Measurements from ENCODE around the gene MEIOB.
"Not testable (repeated sequence)": the region's sequence is repeated elsewhere in the genome, so short reads cannot be mapped to it uniquely, and the experiment has no call there.

Gene MEIOB

DNA sequence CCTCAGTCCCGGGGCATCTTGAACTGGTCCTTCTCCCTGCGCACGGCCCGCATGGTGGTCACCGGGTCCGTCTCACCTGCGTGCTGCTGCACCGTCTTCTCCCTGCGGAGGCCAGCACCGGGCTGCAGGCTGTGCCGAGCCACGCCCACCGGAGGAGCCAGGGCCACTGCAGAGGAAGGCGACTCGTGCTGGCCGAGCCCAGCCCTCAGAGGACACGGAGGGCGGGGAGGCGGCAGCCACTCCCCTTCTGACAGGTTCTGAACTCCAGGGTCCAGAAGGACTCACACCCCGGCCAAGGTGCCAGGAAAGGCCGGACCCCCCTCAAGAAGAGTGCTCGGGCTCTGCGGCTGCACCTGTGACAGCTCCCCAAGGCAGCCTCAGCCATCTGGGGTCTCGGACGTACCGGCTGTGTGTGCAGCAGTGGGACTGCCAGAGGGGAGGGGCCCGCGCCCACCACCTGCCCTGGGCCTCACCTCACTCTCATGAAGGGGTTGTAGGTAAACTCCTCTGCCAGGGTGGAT, 62.6 kb downstream of the MEIOB start:
- DNase-seq: no peak

DNA sequence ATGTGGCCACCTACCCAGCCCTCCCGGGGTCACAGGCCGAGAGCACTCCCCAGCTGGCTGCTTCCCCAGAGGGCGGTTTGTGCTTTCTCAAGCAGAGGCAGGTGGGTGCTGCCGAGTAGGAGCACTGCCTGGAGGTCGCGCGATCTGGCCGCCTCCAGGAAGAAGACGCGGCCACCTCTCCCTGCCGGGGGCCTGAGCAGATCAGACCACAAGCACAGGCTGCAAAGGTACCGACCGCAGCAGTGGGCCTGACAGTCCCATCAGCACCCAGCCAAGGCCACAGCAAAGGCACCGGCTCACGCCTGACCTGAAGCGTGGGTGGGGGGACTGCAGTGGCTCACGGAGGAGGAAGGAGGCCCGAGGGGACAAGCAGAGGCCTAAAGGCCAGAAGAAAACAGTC, 63.3 kb downstream of the MEIOB start:
- DNase-seq: no peak

DNA sequence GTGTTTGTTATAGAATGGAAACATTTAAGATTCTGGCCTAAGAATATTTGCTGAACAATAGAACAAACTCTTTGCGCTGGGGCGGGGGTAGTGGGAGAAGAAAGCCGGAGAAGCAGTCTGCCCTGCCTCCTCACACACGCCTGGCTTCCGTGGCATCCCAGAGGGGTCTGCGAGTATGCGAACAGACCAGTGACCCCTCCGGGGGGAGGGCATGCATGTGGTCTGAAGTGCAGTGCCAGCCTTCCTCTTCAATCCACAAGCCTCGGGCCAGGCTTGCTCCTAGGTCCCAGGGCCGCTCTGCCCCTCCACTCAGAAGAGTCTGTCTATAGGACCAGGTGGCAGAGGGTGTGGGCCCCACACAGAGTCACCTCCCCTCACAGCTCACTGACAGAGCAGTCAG, 64.3 kb downstream of the MEIOB start:
- no peak for DNase-seq

DNA sequence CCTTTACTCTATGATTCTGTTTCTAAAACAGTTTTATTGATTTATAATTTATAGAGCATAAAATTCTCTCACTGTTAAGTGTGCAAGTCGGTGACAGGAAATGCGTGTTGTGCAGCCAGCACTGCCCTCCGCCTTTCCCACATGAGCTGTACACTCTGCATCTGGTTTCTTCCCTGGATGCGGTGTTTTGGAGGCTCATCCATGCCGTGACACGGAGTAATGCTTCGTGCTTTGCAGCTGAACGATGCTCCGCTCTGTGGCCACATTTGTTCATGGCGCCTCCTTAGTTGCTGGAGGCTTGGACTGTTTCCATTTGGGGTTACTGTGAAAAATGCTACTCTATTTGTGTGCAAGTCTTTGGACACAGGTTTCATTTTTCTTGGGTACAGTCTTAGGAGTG, 71.3 kb downstream of the MEIOB start:
- DNase-seq: no peak

DNA sequence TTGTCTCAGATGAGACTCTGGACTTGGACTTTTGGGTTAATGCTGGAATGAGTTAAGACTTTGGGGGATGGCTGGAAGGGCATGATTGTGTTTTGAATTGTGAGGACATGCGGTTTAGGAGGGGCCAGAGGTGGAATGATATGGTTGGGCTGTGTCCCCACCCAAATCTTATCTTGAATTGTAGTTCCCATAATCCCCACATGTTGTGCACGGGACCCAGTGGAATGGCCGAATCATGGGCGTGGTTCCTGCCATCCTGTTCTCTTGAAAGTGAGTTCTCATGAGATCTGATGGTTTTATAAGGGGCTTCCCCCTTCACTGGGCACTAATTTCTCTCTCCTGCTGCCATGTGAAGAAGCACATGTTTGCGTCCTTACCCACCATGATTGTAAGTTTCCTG, 72.7 kb downstream of the MEIOB start:
- not testable (repeated sequence) for DNase-seq

DNA sequence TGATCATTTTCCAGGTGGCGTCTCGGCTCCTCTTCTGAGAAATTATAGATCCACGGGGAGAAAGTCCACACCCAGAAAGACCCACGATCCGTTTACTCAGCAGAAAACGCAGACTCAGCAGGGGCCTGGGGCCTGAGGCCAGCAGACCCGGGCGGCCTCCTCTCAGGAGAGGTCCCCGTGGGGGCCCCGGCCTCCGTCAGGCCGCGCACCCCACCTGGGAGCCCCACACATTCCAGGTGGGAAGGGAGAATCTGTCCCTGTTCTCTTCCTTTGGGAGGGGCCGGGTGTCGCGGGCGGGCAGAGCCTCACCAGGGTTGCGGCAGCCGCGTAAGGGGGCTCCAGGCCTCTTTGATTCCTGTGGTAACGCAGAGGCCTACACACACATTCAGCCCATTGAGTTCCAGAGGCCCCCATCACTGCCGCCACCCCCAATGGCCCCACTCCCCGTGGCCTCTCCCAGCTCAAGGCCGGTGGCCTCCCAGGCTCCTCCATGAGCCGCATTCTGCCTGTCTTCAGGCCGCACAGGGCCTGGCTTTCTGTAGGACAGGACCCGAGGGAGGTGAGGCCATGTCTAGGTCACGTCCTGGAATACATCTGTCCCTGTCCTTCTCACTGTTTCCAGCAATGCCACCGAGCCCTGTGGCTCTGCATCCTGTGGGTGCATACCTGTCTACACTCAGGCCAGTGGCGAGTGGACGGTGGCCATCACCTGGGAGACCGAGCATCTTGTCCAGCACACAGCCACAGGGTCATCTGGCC, 76.9 kb downstream of the MEIOB start:
- no peak for DNase-seq

DNA sequence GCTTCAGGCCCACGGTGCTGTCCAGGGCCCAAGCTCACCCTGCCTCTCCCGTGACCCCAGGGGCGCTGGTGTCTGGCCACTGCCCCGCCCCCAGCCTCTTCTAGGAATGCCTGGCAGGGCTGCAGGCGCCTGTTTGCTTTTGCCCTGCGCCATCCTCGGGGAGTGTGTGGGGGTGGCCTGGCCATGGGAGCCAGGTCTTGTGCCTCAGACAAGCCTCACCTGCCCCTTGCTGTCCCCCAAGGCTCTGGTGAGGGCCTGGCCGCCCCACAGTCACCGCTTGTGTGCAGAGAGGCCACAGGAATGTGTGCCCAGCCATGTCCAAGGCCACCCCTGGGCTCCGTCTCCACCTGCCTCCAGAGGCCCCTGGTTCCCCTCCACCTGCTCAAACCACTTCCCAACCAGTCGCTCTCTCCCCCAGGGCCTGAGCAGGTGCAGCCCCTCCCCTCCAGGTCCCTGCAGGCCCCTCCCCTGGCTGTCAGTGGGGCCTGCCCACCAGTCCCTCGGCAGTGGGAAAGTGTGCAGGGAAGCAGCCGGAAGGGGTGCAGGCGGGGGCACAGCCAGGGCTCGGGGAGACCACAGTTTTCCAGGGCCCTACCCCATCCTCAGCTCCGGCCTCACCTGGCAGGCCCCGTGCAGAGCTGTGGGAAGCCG, 77.6 kb downstream of the MEIOB start:
- no peak for DNase-seq

DNA sequence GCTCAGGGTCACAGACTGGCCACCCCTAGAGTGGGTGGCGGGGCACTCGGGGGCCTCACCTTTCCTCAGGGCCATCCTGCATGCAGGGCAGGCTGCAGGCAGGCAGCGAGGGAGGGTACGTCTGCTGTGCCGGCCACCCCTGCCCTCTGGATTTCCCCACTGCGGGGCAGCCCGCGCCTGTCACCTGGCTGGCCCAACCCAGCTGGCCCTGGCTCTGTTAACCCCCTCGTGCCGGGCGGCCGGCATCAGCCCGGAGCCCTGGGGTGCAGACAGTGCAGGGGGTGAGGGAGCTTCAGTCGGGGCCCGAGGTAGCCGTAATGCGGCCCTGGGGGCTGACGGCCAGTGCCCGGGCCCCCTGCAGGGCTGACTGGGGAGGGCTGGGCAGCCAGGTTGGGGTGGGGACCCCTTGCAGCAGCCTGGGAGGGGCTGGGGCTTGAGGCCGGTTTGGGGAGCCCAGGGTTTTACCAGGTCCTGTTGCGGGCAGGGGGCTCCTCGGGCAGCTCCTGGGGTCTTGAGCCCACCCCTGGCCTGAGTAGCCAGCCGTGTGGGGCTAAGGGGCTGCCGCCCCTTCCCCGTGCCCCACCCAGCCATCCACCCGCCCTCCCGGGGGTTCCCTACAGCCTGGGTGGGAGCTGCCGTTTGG, 78.3 kb downstream of the MEIOB start, which contains the start of gene IGFALS:
Gene IGFALS, minus strand, starts transcription at position 128 of the 643 bp plus-strand sequence. Its CDS starts 53 bp downstream, at position 75.
- no peak for DNase-seq

DNA sequence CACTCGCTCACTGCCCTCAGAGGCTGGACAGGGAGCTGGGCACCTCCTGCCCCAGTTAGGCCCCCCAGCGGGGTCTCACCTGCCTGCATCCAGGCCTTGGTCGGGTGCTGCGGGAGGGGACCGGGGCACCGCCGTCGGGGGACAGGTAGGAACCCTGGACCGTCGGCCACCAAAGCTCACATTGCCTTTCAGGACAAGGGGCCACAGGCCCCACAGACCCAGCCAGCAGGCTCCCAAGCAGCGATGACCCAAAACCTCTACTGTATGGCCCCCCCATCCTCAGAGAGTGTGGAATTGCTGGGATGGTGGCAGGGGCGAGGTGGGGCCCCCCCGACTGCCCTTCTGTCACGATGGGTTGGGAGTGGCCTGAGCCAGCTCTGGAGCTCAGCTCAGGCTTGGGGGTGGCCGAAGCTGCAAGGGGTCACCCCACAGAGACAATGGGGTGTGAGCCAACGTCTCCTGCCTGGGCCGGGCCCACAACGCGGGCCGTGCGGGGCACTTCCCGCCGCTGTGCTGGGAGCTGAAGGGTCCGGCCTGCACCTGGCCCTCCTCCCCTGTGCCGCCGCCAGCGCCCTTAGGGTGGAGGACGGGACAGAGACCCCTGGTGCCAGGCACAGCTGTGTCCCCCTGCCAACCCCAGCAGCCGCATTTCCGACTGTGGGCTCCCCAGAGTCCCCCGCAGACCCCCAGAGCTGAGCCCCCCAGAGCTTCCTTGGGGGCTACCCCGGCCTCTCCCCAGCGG, 79.0 kb downstream of the MEIOB start:
- DNase-seq: no peak

DNA sequence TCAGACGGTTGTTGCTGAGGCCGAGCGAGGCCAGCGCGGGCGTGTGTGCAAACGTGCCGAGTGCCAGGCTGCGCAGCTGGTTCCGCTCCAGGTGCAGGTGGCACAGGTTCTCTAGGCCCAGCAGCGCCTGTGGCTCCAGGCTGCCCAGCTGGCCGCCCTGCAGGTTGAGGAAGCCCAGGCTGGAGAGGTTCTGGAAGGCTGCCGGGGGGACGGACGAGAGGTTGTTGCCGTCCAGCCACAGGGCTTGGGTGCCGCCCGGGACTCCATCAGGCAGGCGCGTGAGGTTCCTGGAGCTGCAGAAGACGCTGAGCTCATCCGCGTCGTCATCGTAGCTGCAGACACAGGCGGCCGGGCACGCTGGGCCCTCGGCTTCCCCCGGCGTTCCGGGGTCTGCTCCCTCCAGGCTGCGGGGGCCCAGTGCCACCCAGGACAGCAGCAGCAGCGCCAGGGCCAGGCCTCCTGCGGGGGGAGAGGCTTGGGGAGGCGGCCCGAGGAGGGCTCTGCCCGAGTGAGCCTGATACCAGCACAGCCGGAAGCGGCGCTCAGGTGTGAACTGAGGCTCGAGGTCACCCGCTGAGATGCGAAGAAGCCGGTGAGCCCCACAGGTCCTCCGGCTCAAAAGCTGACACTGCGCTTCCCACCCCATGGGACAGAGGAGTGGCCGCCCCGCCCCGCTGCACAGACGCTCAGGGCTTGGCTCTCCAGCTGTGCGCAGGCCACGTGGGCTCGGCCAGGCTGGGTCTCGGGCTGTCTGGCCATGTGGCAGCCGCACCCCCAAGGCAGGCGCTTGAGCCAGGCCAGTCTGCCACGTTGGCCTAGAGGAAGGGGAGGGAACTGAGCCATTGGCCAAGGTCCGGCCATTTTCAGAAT, 79.8 kb downstream of the MEIOB start:
- no peak for DNase-seq

DNA sequence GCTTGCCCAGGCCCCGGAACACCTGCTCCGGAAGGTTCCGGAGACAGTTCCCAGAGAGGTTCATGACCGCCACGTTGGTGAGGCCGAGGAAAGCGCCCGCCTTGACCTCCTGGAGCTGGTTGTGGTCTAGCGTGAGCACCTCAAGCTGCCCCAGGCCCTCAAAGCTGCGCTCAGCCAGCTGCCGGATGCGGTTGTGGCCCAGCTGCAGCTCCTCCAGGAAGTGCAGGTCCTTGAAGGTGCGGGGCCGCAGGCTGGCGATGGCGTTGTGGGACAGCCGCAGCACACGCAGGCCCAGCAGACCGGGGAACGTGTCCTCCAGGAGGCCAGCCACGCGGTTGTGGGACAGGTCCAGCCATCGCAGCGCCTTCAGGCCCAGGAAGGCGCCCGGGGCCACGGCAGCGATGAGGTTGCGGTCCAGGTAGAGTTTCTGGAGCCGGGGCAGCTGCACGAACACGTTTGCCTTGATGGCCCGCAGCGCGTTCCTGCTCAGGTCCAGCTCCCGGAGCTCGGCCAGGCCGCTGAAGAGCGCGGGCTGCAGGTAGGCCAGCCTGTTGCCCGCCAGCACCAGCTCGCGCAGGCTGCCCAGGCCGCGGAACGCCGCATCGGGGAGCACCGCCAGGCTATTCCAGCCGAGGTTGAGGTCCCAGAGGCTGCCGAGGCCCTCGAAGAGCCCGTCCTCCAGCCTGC, 80.6 kb downstream of the MEIOB start:
- no peak for DNase-seq

DNA sequence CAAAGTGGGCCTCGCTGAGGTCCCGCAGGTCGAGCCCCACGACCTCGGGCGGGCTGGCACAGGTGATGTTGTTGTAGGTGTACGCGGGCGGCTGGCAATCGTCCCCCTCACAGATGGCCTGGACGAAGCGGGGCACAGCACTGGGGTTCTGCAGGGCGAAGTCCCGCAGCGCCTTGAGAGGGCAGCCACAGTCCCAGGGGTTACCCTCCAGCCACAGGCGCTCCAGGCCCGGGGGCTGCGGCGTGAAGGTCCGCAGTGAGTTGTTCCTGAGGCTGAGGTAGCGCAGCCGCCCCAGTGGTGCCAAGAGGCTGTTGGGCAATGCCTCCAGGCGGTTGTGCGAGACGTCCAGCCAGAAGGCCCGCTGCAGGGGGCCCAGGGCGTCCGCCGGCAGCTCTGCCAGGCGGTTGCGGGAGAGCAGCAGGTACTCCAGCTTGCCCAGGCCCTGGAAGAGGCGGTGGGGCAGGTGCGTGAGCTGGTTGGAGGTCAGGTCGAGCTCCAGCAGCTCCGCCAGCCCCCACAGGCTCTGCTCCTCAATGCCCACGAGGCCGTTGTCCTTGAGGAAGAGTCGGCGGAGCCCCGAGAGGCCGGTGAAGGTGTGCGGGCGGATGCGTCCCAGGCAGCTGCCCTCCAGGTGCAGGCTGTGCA, 81.2 kb downstream of the MEIOB start:
- no peak for DNase-seq

DNA sequence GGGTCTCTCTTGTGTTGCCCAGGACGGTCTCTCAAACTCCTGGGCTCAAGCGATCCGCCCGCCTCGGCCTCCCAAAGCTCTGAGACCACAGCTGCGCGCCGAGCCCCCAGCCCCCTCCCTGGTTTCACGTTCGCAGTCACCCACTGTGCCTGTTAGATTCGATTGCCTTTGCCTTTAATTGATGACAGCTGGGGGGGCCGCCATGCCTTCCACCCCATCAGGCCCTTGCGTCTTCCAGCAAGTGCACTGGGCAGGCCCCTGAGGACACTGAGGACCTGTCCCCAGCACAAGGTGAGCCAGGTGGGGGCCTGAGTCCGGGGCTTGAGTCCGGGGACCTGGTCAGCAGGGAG, 81.7 kb downstream of the MEIOB start:
- no peak for DNase-seq

DNA sequence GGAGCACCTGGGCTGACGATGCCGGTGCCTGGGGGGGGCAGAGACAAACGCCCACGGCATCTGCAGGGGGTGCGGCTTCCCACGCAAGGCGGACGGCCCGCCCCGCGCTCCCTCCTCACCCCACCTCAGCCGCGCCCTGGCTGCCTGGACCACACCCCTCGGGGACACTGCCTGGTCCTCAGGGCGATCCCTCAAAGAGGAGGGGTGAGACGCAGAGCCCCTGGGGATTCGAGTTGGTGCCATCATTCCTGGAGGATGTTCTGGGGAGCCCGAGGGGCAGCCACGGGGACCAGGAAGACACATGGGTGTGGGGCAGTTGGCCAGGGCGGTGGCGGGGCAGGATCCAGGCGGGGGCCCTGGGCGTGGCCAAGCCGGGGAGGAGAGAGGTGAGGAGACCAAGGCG, 82.3 kb downstream of the MEIOB start:
- no peak for DNase-seq

DNA sequence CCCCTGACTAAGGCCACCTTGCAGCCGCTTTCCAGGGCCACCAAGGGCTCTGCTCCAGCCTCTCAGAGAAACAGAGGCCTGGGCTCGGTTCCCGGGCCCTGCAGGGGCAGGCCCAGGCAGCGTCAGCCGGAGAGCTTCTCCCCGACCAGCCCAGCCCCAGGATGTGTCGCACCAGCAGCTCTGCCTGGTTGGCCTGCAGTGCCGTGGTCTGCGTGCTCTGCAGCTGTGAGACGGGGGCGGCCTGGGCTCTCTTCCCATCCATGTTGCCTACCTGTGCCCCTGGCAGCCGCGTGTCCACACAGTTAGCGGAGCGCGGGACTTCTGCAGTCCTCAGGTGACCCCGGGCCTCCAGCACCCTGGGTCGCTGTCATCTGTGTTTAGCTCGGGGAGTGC, 83.3 kb downstream of the MEIOB start:
- no peak for DNase-seq

DNA sequence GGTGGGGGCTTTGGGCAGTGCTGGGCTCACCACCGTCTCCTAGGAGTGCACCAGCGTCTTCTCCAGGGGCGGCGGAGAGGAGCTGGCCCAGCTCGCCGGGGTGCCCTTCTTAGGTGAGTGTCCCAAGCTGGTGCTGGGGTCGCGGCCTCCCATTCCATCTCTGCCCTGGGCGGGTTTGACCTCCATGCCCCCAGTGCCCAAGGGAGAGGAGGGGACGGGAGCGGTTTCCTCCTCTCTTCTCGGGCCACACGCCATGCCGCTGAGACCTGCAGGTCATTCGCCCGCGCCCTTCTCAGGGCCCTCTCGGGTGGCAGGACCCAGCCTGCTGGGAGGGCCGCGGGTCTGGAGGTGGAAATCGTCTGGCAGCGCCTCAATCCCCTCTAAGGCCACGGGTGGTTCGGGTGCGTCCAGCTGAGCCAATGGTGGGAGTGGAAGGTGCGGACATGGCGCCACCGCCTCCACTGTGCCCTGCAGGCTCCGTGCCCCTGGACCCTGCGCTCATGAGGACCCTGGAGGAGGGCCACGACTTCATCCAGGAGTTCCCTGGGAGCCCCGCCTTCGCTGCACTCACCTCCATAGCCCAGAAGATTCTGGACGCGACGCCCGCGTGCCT, 83.8 kb downstream of the MEIOB start:
- DNase-seq: no peak

DNA sequence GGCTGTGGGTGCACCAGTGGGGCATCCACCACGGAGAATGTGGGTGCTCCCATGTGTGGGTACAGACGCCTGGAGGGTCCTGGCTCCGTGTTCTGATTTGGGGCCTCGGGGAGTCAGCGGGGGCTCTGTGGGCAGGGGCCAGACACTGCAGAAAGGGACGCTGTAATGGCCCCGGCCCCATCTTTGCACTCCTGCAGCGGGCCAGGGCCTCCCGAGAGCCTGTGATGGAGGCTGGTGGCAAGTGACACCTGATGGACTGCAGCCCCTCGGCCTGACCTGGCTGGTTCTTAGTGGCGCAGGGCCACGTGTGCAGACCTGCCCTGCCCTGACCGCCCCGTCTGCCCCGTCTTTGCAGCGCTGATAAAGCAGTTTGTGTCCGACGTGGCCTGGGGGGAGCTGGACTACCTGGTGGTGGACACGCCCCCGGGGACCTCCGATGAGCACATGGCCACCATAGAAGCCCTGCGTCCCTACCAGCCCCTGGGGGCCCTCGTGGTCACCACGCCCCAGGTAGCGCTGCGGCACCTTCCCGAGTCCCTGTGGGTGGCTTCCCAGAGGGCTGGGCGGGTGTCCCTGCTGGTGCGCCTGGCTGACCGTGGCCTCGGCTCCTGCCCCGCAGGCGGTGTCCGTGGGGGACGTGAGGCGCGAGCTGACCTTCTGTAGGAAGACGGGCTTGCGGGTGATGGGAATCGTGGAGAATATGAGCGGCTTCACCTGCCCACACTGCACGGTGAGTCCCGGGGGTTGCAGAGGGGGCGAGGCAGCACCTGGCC, 84.5 kb downstream of the MEIOB start:
- DNase-seq: no peak

DNA sequence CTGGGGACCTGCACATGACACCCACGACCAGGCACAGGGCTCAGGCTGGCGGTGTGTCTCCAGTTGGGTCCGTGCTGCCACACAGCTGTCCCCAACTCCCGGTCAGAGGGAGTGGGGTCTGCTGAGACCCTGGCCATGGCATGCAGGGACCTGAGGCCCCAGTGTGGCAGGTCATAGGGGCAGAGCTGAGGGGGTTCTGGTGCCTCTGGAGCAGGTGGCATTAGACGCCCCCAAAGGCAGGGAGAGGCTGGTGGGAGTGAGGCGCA, 85.0 kb downstream of the MEIOB start:
- no peak for DNase-seq

DNA sequence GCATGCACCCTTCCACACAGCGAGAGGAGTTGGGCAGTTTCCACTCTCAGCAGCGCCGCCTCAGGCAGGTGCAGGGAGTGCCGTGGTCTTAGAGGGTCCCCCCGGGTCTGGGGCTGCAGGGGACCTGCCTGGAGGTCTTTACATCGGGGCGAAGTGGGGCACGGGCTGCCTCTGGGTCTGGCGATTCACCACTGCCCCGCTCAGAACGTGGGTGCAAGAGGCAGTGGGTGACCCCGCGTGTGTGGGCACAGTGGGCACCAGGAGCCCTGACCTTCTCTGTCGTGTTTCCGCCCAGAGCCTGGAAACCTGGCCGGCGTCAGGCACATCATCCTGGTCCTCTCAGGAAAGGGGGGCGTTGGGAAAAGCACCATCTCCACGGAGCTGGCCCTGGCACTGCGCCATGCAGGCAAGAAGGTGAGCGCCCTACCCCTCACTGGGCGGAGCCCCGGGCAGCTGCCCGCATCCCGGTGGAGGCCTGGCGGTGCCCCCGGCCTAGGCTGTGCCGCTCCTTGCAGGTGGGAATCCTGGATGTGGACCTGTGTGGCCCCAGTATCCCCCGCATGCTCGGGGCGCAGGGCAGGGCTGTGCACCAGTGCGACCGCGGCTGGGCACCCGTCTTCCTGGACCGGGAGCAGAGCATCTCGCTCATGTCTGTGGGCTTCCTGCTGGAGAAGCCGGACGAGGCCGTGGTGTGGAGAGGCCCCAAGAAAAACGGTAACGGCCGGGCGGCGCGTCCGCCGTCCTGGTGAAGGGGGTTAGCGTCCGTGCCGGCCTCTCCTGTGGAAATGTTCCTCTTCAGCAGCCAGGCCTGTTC, 85.5 kb downstream of the MEIOB start:
- no peak for DNase-seq

Measured in activated naive CD4-positive, alpha-beta T cell treated with Interleukin-2 at 50 U/mL for 16 hours (primary cell).